Middle frontal gyrus (tissue), 1 donor: ENCODE data around the gene PLP2.
"Not testable (repeated sequence)": the region's sequence is repeated elsewhere in the genome, so short reads cannot be mapped to it uniquely, and the experiment has no call there.

Experiments used
- DNase-seq: peaks from one replicate; pipeline ENCODE4 v3.0.0-alpha.2; 2015; ENCODE audit warnings: low spot score; ENCODE audit errors: extremely low spot score

The PLP2 gene

GRCh38 chrX:49171752-49172279 is at the start of gene PLP2:
TSS of gene PLP2 (plus strand) at chrX:49171898. CDS start at chrX:49172001, 103 bp downstream.
- DNase-seq, result no peak

GRCh38 chrX:49122499-49122898 is 49.2 kb upstream of the PLP2 start:
- DNase-seq, result no peak

GRCh38 chrX:49127742-49128258 is 43.9 kb upstream of the PLP2 start:
- not testable (repeated sequence) for DNase-seq

GRCh38 chrX:49129427-49129826 is 42.3 kb upstream of the PLP2 start:
- no peak for DNase-seq

GRCh38 chrX:49132275-49132674 is 39.4 kb upstream of the PLP2 start:
- DNase-seq, result not testable (repeated sequence)

- DNase-seq, result no peak
Observed at GRCh38 chrX:49133759-49134158, 37.9 kb upstream of the PLP2 start.

- DNase-seq, result no peak
Observed at GRCh38 chrX:49137492-49137891, 34.2 kb upstream of the PLP2 start.

- no peak for DNase-seq
Observed at GRCh38 chrX:49139713-49140112, 32.0 kb upstream of the PLP2 start.

GRCh38 chrX:49142264-49142663 is 29.4 kb upstream of the PLP2 start:
- not testable (repeated sequence) for DNase-seq

GRCh38 chrX:49143154-49143553 is 28.5 kb upstream of the PLP2 start:
- not testable (repeated sequence) for DNase-seq

- DNase-seq, result no peak
Observed at GRCh38 chrX:49147282-49147681, 24.4 kb upstream of the PLP2 start.

- no peak for DNase-seq
Observed at GRCh38 chrX:49147936-49148335, 23.8 kb upstream of the PLP2 start.

GRCh38 chrX:49148390-49149100 is 23.2 kb upstream of the PLP2 start:
- not testable (repeated sequence) for DNase-seq

- not testable (repeated sequence) for DNase-seq
Observed at GRCh38 chrX:49149291-49149690, 22.4 kb upstream of the PLP2 start.

GRCh38 chrX:49153467-49153866 is 18.2 kb upstream of the PLP2 start:
- DNase-seq, result no peak

- no peak for DNase-seq
Observed at GRCh38 chrX:49155243-49155899, 16.3 kb upstream of the PLP2 start.

- DNase-seq, result peak; percentile 75
Observed at GRCh38 chrX:49155900-49156837, 15.5 kb upstream of the PLP2 start.

GRCh38 chrX:49157194-49157593 is 14.5 kb upstream of the PLP2 start:
- DNase-seq, result no peak

- DNase-seq, result no peak
Observed at GRCh38 chrX:49160908-49161307, 10.8 kb upstream of the PLP2 start.

GRCh38 chrX:49161632-49162031 is 10.1 kb upstream of the PLP2 start:
- no peak for DNase-seq

- no peak for DNase-seq
Observed at GRCh38 chrX:49162620-49163019, 9.1 kb upstream of the PLP2 start, which contains the start of gene MAGIX. TSS of gene MAGIX (plus strand) at chrX:49162758. CDS start at chrX:49162890, 132 bp downstream.
